Activated gamma-delta T cell (primary cell): ENCODE measurements around the gene GCNT2.
"Not testable (repeated sequence)": the region's sequence is repeated elsewhere in the genome, so short reads cannot be mapped to it uniquely, and the experiment has no call there.

Experiments used
- DNase-seq: peaks from one replicate; lab custom pipeline; 2025; lab: John Stamatoyannopoulos, UW
- total RNA-seq, 2 donors: gene quantifications; one replicate each; lab custom pipeline; 2026; lab: John Stamatoyannopoulos, UW

Gene GCNT2
- total RNA-seq = 6.0 to 7.9 reads per million in 2 donors

- no peak for DNase-seq
Observed at GRCh38 chr6:10521104-10521808, at the start of gene GCNT2. Gene GCNT2 (plus strand): TSS chr6:10521351. CDS start chr6:10528912, 7,561 bp downstream.

DNA sequence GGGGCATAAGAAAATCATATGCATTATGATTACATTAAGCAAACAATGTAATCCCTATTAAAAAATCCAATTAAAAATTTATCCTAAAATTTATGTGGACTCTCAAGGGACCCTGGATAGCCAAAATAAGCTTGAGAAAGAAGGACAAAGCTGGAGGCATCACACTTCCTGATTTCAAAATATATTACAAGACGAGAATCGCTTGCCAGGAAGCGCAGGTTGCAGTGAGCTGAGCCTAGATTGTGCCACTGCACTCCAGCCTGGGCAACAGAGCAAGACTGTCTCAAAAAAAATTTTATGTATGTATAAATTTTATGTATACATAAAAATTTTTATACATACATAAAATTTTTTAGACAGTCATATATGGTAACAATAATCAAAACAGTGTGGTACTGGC lies 48.5 kb upstream of the GCNT2 start:
- DNase-seq = no peak

DNA sequence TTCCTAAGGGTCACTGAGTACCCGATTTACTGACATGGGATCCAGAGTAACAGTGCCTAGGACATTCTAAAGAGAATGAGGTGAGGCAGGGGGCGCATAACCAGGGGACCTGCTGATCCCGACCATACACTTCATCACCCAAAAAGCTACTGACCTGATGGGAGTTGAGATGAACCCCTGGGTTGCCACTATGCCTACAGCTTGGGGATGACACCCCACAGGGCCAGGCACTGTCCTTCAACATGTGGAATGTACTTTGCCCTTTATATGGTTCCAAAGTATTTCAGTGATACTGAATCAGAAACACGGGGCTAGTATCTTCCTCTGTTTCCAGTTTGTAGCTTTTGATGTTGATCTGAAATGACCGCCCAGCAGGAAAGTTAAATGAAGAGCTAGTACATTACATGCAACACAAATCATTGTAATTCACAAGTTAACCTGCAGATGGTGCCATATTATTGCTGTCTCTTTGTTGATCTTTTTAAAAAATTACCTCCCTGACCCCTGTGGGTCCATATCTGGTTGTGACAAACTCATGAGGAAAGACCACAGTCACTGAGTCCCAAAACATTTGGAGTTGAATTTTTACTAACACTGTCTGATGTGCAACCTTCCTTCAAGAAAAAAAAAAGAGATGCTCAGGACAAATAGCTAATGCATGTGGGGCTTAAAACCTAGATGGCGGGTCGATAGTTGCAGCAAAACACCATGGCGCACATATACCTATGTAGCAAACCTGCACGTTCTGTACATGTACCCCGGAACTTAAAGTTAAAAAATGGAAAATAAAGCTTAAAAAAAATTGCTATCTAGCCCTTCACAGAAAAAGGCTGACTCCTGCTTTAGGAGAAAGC lies 42.7 kb upstream of the GCNT2 start:
- DNase-seq = no peak

- no peak for DNase-seq
Observed at GRCh38 chr6:10479939-10480700, 41.0 kb upstream of the GCNT2 start.

- no peak for DNase-seq
Observed at GRCh38 chr6:10481101-10481500, 40.0 kb upstream of the GCNT2 start.

DNA sequence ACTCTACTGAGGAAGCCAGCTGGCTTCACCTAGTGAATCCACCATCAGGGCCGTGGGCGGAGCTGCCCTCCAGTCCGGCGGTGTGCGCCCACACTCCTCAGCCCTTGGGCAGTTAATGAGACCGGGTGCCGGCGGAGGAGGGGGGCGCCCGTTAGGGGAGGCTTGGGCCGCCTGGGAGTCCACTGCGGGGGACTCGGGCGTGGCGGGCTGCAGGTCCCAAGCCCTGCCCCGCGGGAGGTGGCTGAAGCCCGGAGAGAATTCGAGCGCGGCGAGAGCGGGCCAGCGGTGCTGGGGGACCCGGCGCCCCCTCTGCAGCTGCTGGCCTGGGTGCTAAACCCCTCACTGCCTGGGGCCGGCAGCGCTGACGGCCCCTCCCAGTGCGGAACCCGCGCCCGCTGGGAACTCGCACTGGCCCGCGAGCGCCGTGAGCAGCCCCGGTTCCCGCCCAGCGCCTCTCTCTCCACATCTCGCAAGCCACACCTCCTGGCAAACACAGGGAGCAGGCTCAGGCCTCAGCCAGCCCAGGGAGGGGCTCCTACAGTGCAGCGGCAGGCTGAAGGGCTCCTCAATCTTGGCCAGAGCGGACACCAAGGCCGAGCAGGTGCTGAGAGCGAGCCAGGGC lies 38.4 kb upstream of the GCNT2 start:
- no peak for DNase-seq

DNA sequence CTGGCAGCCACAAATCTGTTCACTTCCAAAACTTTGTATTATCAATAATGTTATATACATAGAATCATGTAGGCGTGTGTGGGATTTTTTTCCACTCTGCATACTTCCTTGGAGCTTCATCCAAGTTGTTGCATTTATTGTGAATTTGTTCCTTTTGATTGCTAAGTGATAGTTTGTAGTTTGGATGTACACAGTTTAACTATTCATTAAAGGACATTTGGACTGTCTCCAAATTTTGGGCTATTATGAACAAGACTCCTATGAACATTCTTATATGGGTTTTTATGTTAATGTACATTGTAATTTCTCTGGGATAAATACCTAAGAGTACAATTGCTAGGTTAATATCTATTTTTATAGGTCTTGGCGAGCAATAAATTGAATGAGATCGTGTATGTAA lies 36.2 kb upstream of the GCNT2 start:
- no peak for DNase-seq

GRCh38 chr6:10485406-10485805 lies 35.7 kb upstream of the GCNT2 start:
- DNase-seq = no peak

GRCh38 chr6:10486215-10486614 lies 34.9 kb upstream of the GCNT2 start:
- DNase-seq = no peak

DNA sequence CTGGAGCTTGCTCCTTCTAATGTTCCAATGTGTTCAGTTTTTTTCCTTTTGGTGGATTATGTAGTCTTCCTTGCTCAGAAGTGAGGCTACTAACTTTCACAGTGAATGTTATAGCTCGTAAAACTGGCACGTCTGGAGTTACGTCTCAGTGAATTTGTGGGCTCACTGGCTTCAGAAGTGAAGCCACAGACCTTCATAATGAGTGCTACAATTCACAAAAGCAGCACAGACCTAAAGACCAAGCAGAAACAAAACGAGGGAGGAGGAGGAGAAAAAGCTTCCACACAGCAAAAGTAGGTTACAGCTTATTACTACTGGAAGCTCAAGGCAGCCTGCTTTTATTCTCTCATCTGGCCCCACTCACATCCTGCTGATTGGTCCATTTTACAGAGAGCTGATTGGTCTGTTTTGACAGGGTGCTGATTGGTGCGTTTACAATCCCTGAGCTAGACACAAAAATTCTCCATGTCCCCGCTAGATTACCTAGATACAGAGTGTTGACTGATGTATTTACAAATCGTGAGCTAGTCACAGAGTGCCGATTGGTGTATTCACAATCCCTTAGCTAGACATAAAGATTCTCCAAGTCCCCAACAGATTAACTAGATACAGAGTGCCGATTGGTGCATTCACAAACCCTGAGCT lies 34.1 kb upstream of the GCNT2 start:
- not testable (repeated sequence) for DNase-seq

DNA sequence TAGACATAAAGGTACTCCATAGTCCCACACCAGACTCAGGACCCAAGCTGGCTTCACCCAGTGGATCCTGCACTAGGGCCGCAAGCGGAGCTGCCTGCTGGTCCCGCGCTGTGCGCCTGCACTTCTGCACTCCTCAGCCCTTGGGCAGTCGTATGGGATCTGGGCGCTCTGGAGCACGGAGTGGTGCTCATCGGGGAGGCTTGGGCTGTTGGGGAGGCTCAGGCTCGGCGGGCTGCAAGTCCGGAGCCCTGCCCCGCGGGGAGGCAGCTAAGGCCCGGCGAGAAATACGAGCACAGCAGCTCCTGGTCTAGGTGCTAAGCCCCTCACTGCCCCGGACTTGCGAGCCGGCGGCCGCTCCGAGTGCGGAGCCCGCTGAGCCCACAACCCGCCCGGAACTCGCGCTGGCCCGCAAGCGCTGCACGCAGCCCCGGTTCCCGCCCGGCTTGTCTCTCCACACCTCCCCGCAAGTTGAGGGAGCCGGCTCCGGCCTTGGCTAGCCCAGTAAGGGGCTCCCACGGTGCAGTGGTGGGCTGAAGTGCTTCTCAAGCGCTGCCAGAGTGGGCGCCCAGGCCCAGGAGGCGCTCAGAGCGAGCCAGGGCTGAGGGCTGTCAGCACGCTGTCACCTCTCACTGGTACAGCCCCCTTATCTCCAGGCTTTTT lies 33.4 kb upstream of the GCNT2 start:
- no peak for DNase-seq

DNA sequence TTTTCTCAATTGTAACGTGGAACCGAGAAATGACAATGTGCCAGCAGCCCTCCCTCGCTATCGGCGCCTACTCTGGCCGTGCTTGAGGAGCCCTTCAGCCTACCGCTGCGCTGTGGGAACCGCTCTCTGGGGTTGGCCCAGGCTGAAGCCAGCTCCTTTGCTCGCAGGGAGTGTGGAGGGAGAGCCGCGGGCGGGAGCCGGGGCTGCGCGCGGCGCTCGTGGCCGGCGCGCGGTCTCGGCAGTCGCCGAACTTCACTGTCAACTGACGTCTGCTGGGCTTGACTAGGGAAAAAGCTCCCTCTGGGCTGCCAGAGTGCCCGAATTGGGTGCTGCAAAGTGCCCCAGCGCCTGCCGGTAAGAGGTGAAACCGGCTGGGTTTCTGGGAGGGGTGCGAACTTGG lies 29.7 kb upstream of the GCNT2 start:
- DNase-seq = no peak

DNA sequence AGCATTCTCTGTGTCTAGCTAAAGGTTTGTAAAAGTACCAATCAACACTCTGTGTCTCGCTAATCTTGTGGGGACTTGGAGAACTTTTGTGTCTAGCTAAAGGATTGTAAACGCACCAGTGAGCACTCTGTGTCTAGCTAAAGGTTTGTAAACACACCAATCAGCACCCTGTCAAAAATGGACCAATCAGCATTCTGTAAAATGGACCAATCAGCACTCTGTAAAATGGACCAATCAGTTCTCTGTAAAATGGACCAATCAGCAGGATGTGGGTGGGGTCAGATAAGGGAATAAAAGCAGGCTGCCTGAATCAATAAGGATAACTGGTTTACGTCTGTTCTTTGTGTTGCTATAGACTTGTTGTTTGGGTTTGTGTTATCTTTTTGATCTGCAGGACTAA lies 29.2 kb upstream of the GCNT2 start:
- not testable (repeated sequence) for DNase-seq

DNA sequence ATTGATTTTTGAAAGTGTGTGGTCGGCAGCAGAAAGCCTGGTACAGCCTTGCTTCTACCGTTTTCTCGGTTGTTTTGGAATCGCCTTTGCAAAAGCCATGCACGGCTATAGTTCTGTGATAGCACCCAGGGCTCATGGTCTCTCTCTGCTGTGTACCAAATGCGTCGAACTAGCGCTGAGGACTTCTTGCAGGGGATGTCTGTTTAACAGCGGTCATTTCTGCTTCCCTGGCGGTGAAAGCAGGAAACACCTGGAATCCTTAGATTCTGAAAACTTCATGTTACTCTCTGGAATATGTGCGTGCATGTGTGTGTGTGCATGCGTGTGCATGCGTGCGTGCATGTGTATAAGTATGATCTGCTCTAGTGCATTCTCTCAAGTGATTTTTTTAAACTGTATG lies 26.1 kb upstream of the GCNT2 start:
- no peak for DNase-seq

- DNase-seq = no peak
Observed at GRCh38 chr6:10505529-10505928, 15.6 kb upstream of the GCNT2 start.

GRCh38 chr6:10507298-10507697 lies 13.9 kb upstream of the GCNT2 start:
- DNase-seq = no peak

DNA sequence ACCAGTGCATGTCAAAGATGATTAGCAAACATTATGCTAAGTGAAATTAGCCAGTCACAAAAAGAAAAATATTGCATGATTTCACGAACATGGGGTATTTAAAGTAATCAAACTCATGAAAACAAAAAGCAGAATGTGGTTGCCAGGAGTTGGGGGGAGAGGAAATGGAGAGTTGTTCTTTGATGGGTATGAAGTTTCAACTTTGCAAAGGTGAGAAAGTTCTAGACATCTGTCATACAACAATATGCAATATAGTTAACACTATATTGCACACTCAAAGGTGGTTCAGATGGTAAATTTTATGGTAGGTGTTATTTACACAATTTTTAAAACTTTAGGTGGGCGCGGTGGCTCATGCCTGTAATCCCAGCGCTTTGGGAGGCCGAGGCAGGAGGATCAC lies 13.4 kb upstream of the GCNT2 start:
- DNase-seq = no peak

GRCh38 chr6:10510592-10511367 lies 10.4 kb upstream of the GCNT2 start:
- DNase-seq = no peak

DNA sequence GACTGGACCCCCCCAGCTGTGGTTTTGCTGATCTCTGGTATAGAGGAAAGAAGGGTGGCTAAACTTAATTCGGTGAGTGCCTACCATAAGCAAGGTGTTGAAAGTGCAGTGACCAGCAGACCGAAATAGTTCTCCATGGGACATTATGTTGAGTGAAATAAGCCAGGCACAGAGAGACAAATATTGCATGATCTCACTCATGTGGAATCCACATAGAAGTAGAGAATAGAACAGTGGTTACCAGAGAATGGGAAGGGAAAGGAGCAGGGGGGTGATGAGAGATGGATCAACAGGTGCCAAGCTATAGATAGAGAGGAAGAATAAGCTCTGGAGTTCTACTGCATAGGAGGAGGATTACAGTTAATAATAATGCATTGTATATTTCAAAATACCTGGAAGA lies 9.7 kb upstream of the GCNT2 start:
- DNase-seq = no peak

DNA sequence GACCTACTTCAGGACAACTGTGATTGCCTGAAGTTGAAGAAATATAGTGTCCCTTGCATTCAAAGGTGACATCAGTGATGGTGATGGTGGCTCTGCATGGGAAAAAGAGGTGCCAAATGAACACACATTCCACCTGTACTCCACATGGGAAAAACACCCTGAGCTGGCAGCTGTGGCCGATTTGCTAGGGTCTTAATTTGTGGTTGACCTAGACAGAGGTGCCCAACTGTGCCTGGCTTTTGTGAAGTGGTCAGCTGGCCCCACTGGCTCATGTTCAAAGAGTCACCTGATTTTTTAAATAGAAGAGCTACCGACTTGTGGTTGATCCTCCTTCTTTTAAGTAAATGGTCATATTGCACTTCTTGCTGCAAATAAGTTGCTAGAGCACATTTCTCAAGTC lies 7.6 kb upstream of the GCNT2 start:
- no peak for DNase-seq
